HG03108 (cell line): ENCODE measurements around the gene SNCA.

Experiments used
- ATAC-seq: cut with Tn5 transposase; IDR thresholded peaks from one replicate; pipeline ENCODE4 v1.9.1; 2021; ENCODE audit warnings: moderate library complexity; ENCODE audit not compliant: unreplicated experiment

Gene SNCA

GRCh38 chr4:89757154-89757719 is 79.7 kb downstream of the SNCA start:
- no peak for ATAC-seq

GRCh38 chr4:89755220-89755619 is 81.7 kb downstream of the SNCA start:
- ATAC-seq: no peak

- ATAC-seq: no peak
Measured at GRCh38 chr4:89754531-89754930, 82.4 kb downstream of the SNCA start.

GRCh38 chr4:89753601-89754066 is 83.3 kb downstream of the SNCA start:
- no peak for ATAC-seq

GRCh38 chr4:89752932-89753598 is 83.9 kb downstream of the SNCA start:
- ATAC-seq: no peak

DNA sequence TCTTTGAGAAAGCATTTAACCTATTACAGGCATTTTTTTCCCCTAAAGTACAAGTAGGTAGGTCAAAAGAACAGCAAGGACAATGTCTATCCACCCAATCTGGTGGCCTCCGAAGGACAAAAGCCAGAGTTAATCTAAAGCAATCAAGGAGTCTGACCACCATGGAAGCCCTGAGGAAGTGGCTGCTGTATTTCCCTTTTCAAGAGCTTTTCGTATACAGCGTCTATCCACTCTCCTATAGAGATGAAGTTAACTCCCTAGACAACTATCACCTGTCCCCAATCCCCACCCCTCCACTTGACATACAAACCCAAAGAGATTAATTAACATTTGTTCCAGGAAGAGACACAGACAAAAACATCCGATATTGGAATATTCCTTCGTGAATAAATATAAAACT is 85.5 kb downstream of the SNCA start:
- no peak for ATAC-seq

DNA sequence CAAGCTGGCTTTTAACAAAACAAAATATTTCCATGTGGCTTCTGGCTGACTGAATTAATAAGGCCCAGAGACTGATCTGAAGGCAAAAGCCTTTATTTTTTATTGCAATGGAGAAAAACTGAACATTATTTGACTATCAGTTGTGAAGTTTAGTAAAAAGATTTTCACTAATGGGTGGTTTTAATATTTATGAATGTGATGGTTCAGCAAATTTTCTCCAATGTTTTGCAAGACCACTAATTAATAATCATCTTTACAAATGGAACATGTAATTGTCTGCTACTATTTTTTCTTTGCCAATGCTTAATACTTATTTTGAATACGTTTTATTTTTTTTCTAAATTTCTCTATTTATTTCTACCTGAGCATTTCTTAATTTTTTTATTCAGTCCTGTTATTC is 90.6 kb downstream of the SNCA start:
- ATAC-seq: no peak

DNA sequence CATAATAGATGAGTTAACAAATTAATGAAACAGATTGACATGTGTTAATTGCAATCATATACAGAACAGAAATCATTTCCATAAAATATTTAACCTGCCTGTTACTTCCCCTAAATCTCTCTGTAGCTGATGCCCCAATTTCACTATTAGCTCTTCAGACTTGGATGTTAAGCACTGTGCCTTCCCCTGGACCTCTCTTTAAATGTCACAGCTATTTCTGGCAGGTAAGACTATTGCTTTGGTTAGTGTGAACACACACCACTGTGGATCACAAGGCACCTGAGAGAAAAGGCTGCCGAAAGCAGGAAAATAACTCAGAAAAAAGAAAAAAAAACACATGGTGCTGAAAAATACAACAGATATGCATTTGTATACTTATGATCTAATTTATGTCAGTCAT is 91.3 kb downstream of the SNCA start:
- ATAC-seq: no peak

DNA sequence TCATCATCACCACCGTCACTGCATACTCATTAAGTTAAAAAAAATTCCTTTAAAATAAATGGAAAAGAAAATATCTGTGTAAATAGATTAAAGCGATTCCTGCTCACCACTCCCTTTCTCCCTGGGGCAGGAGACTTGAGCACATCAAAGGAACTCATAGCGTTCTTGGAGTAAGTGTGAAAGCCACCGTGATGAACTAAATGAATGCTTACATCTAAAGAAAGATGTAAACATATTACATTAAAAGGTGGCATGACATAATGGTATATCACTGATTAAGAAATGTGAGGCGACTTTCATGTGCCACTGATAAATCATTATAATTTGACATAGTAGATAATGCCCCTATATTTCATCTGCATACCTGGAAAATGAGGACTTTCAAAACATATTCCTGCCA is 92.0 kb downstream of the SNCA start:
- ATAC-seq: no peak

DNA sequence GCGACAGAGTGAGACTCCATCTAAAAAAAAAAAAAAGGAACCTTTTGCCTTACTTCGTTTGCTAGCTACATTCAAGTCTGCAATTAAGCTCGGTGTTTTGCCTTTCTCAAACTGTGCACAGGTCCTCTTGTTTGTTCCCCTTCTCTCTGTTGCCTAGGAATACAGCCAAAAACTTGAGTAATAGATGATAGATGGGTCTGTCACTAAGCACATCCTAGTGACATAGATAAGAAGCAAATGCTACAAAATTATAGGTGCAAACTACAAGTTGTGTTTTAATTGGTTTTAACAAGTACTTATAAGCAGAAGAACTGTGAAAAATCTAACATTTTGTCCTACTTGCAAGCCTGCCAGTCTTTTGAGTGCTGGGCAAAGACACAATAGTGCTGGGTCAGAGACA is 95.2 kb downstream of the SNCA start:
- no peak for ATAC-seq

DNA sequence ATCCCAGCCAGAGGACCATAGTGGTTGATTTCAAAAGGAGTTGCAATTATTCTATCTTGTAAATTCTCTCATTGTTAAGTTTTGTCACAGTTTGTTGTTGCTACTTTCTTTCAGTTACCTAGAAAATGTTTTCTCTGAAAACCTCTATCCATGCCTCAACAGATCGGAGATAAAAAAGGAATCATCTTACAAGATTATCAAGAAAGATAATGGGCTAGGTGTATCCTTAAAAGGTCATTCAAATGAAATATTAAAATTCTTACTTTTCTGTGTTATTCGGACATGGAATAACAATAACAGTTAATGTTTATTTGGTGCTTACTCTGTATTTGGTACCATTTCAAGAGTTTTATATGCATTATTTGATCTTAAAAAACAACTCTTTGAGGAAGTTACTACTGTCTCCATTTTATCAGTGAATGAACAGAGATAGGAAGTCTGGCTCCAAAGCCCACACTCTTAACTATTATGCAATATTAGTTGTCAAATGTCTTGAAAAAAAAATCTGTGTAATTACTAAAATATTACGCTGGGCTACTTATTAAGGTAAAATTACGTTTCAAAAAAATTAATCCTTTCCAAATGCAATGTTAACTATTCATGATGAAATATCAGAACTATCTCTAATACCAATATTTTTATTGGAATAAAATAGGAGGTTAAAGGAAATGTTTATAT is 97.5 kb downstream of the SNCA start:
- ATAC-seq: no peak

DNA sequence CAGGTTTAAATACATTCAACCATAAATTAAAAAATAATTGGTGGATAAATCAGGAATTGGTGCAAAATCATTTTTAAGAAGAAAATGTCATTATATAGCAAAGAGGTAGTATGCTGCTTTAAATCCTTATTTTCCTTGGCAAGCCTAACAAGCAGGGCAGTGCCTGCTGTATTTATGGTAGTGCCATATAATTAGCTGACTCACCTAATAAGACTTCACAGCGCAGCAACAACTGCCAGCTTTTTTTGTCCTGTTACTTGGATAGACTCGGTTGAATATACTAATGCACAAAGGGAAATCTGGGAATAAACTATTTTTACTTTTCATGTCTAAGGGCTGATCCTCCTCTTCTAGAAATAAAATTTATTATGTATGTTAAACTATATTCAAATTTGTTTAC is 99.1 kb downstream of the SNCA start:
- no peak for ATAC-seq

- no peak for ATAC-seq
Measured at GRCh38 chr4:89733946-89734345, 103.0 kb downstream of the SNCA start.

DNA sequence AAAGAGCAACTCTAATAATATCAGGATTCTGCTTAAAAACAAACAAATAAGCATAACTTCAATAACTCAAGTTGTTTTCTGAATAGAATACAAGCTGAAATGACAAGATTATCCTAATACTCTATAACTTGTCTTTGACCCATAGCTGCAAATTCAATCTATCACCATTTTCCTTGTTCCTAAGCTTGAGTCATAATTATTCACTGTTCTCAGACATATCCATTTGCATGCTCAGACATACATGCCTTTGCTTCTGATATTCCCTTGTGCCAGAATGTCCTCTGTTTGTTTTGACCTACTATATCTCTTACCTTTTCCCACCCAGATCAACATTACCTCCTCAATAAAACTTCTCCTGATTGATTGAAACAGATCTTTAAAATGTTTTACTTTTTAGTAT is 109.7 kb downstream of the SNCA start:
- no peak for ATAC-seq

- no peak for ATAC-seq
Measured at GRCh38 chr4:89725268-89725667, 111.7 kb downstream of the SNCA start.

GRCh38 chr4:89724716-89725115 is 112.2 kb downstream of the SNCA start:
- ATAC-seq: no peak

DNA sequence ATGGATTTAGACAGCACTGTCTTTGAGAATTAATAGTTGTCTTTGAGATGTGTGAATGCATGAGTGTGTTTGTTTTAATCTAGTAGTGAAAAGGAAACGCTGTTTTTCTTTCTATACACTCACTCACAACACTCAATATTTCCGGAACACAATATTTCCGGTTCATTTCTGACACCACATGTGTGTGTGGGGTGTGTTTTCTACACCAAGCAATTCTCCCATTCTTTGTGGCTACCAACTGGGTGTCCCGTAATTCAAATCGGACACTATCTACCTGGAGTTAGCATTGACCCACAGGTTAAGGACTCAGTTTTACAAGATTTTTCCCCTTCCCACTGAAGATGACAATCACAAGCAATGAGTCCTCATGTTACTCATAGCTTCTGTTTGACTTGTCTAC is 113.9 kb downstream of the SNCA start:
- ATAC-seq: no peak

DNA sequence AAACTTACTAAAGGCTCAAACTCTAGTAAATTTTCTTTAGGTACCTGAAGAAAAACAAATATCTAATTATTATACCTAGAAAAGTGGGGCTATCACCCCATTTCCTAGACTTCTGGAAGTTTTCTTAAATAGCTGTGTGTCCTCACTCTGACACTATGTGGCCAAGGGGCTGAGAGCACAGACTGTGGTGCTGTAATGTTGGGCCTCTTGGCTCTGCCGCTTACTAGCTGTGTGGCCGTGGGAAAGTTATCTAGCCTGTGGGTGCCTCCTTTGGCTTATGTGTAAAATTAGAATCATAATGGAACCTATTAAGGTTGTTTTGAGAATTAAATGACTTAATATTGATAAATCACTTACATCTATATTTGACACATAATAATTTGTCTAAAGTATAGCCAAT is 114.4 kb downstream of the SNCA start:
- ATAC-seq: no peak

GRCh38 chr4:89720981-89721380 is 116.0 kb downstream of the SNCA start:
- no peak for ATAC-seq

- ATAC-seq: no peak
Measured at GRCh38 chr4:89719536-89720090, 117.3 kb downstream of the SNCA start.

GRCh38 chr4:89716893-89717292 is 120.1 kb downstream of the SNCA start:
- ATAC-seq: no peak

- no peak for ATAC-seq
Measured at GRCh38 chr4:89715631-89716030, 121.3 kb downstream of the SNCA start.
